ENCODE results near the gene ZNF236.

- TF ChIP-seq, protein P1, sequence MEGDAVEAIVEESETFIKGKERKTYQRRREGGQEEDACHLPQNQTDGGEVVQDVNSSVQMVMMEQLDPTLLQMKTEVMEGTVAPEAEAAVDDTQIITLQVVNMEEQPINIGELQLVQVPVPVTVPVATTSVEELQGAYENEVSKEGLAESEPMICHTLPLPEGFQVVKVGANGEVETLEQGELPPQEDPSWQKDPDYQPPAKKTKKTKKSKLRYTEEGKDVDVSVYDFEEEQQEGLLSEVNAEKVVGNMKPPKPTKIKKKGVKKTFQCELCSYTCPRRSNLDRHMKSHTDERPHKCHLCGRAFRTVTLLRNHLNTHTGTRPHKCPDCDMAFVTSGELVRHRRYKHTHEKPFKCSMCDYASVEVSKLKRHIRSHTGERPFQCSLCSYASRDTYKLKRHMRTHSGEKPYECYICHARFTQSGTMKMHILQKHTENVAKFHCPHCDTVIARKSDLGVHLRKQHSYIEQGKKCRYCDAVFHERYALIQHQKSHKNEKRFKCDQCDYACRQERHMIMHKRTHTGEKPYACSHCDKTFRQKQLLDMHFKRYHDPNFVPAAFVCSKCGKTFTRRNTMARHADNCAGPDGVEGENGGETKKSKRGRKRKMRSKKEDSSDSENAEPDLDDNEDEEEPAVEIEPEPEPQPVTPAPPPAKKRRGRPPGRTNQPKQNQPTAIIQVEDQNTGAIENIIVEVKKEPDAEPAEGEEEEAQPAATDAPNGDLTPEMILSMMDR (IDR thresholded peaks at IDR 0.05), result no peak
- TF ChIP-seq EZH2phosphoT487 (IDR thresholded peaks at IDR 0.05) (no peak), EZH2 (IDR thresholded peaks at IDR 0.05) (no peak)
These were observed 2.8 kb upstream of the ZNF236 start for GRCh38 chr18:76819411-76820136.

Measured in neural progenitor cell (in vitro differentiated cells).